IMR-90 (cell line): ENCODE results near the gene EEPD1.

Source experiments
- BHLHE40 ChIP-seq: fragments of 150-350 bp; IDR thresholded peaks from 2 replicates; pipeline ENCODE4 v1.6.1; 2016; ENCODE audit warnings: mild to moderate bottlenecking, low read depth, low read length
- CEBPB ChIP-seq: IDR thresholded peaks from 2 replicates; pipeline ENCODE4 v1.6.1; 2012; ENCODE audit warnings: low read depth, low read length, improper control_type of control experiment
- CHD1 ChIP-seq: IDR thresholded peaks from 2 replicates; pipeline ENCODE4 v1.6.1; 2012; ENCODE audit warnings: low read depth, low read length, improper control_type of control experiment
- FOS ChIP-seq: fragments of 150-350 bp; IDR thresholded peaks from 2 replicates; pipeline ENCODE4 v1.6.1; 2016; ENCODE audit warnings: low read depth, low read length
- MAFK ChIP-seq: IDR thresholded peaks from 2 replicates; pipeline ENCODE4 v1.6.1; 2012; ENCODE audit warnings: low read depth, low read length, improper control_type of control experiment
- MAZ ChIP-seq: IDR thresholded peaks from 2 replicates; pipeline ENCODE4 v1.6.1; 2012; ENCODE audit warnings: low read depth, mild to moderate bottlenecking, low read length, improper control_type of control experiment, moderate library complexity, borderline replicate concordance
- MXI1 ChIP-seq: IDR thresholded peaks from 2 replicates; pipeline ENCODE4 v1.6.1; 2012; ENCODE audit warnings: low read depth, mild to moderate bottlenecking, low read length, moderate library complexity, borderline replicate concordance
- POLR2A ChIP-seq: IDR thresholded peaks from 2 replicates; pipeline ENCODE4 v1.6.1; 2012; ENCODE audit warnings: mild to moderate bottlenecking, low read depth, low read length
- RAD21 ChIP-seq: IDR thresholded peaks from 2 replicates; pipeline ENCODE4 v1.6.1; 2012; ENCODE audit warnings: low read length, improper control_type of control experiment
- RFX5 ChIP-seq: IDR thresholded peaks from 2 replicates; pipeline ENCODE4 v1.8.0; 2012; ENCODE audit warnings: low read depth, mild to moderate bottlenecking, low read length, moderate library complexity
- SMC3 ChIP-seq: fragments of 150-350 bp; IDR thresholded peaks from 2 replicates; pipeline ENCODE4 v1.6.1; 2016; ENCODE audit warnings: low read depth, mild to moderate bottlenecking, antibody characterized with exemption, low read length, moderate library complexity
- USF2 ChIP-seq: fragments of 150-350 bp; IDR thresholded peaks from 2 replicates; pipeline ENCODE4 v1.6.1; 2017; ENCODE audit warnings: mild to moderate bottlenecking, antibody characterized with exemption, low read length, low read depth
- TF ChIP-seq, protein P1 (sequence below): conservative IDR thresholded peaks from 2 replicates; pipeline ENCODE4 v1.5.1; 2012; ENCODE audit warnings: mild to moderate bottlenecking, low read depth, low read length, improper control_type of control experiment
- TF ChIP-seq, protein P2 (sequence below): fragments of 150-350 bp; IDR thresholded peaks from 2 replicates; pipeline ENCODE4 v1.6.1; 2016; ENCODE audit warnings: low read depth, mild to moderate bottlenecking, low read length, moderate library complexity, borderline replicate concordance

DNA sequence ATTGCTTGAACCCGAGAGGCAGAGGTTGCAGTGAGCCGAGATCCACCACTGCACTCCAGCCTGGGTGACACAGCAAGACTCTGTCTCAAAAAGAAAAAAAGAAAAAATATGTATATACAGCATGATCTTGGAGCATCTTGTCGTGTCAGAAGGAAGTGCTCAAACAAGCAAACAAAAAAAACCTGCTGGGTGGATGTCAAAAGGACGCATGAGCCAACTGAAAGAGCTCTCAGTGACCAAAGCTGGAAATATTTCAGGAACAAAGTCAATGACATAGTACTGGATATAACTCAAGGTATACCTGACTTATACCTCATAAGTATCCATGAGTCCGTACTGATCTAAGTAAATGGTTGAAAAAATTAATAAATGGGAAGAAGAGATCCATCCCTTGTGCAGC is 142.0 kb downstream of the EEPD1 start:
- TF ChIP-seq, protein P1, sequence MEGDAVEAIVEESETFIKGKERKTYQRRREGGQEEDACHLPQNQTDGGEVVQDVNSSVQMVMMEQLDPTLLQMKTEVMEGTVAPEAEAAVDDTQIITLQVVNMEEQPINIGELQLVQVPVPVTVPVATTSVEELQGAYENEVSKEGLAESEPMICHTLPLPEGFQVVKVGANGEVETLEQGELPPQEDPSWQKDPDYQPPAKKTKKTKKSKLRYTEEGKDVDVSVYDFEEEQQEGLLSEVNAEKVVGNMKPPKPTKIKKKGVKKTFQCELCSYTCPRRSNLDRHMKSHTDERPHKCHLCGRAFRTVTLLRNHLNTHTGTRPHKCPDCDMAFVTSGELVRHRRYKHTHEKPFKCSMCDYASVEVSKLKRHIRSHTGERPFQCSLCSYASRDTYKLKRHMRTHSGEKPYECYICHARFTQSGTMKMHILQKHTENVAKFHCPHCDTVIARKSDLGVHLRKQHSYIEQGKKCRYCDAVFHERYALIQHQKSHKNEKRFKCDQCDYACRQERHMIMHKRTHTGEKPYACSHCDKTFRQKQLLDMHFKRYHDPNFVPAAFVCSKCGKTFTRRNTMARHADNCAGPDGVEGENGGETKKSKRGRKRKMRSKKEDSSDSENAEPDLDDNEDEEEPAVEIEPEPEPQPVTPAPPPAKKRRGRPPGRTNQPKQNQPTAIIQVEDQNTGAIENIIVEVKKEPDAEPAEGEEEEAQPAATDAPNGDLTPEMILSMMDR: no peak
- TF ChIP-seq RAD21: no peak
- TF ChIP-seq RFX5: no peak
- TF ChIP-seq CEBPB: no peak
- no peak for TF ChIP-seq FOS
- TF ChIP-seq USF2: no peak
- no peak for TF ChIP-seq POLR2A
- TF ChIP-seq MAFK: no peak
- TF ChIP-seq MXI1: no peak
- TF ChIP-seq BHLHE40: no peak
- no peak for TF ChIP-seq CHD1
- no peak for TF ChIP-seq MAZ
- no peak for TF ChIP-seq SMC3
- TF ChIP-seq, protein P2, sequence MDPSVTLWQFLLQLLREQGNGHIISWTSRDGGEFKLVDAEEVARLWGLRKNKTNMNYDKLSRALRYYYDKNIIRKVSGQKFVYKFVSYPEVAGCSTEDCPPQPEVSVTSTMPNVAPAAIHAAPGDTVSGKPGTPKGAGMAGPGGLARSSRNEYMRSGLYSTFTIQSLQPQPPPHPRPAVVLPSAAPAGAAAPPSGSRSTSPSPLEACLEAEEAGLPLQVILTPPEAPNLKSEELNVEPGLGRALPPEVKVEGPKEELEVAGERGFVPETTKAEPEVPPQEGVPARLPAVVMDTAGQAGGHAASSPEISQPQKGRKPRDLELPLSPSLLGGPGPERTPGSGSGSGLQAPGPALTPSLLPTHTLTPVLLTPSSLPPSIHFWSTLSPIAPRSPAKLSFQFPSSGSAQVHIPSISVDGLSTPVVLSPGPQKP: no peak
